Measurements from ENCODE around the gene GNL1.
"Not testable (repeated sequence)": the region's sequence is repeated elsewhere in the genome, so short reads cannot be mapped to it uniquely, and the experiment has no call there.

Gene GNL1

DNA sequence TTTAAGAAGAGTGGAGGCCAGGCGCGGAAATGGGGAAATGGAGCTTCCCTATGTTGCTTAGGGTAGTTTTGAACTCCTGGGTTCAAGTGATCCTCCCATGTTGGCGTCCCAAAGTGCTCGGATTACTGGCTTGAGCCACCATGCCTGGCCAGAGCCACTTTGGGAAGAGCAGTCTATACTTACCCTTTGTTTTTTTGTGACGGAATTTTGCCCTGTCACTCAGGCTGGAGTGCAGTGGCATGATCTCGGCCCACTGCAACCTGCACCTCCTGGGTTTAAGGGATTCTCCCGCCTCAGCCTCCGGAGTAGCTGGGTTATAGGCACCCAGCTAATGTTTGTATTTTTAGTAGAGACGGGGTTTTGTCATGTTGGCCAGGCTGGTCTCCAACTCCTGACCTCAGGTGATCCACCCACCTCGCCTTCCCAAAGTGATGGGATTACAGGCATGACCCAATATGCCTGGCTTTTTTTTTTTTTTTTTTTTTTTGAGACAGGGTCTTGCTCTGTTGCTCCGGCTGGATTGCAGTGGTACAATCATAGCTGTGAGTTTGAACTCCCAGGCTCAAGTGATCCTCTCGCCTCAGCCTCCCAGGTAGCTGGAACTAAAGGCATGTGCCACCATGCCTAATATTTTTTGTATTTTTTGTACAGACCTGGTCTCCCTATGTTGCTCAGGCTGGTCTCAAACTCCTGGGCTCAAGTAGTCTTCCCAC lies 42.8 kb upstream of the GNL1 start:
- H3K9me3 ChIP-seq (ENCODE audit: insufficient read depth, low read length): no peaks in the 10 kb centered on the region
- H3K27me3 ChIP-seq (ENCODE audit: low read length): no peaks in the 10 kb centered on the region
- no peaks in the 10 kb centered on the region for H3K79me2 ChIP-seq (ENCODE audit: insufficient read depth, low read length)
- no peak overlapping the region for H2AFZ ChIP-seq (ENCODE audit: low read depth, low read length, severe bottlenecking)
- H3K9me2 ChIP-seq (replicated peaks; ENCODE audit: insufficient read depth, low read length): no peaks in the 10 kb centered on the region
- H4K20me1 ChIP-seq (ENCODE audit: low read depth, low read length): no peaks in the 10 kb centered on the region
- H3K36me3 ChIP-seq (ENCODE audit: low read length): peaks cover 22% of the 10 kb centered on the region
- no peak overlapping the region for H3K4me3 ChIP-seq (ENCODE audit: insufficient read depth, low read length, poor library complexity, severe bottlenecking)
- H3K9ac ChIP-seq (ENCODE audit: low read length): no peak overlapping the region
- H3F3A ChIP-seq (ENCODE audit: insufficient read depth): peaks cover 38% of the 10 kb centered on the region
- no peak overlapping the region for H3K27ac ChIP-seq (ENCODE audit: low read depth, low read length)
- TF ChIP-seq EZH2phosphoT487 (conservative IDR thresholded peaks at IDR 0.05; ENCODE audit: low read length): no peak
- TF ChIP-seq, protein P1, sequence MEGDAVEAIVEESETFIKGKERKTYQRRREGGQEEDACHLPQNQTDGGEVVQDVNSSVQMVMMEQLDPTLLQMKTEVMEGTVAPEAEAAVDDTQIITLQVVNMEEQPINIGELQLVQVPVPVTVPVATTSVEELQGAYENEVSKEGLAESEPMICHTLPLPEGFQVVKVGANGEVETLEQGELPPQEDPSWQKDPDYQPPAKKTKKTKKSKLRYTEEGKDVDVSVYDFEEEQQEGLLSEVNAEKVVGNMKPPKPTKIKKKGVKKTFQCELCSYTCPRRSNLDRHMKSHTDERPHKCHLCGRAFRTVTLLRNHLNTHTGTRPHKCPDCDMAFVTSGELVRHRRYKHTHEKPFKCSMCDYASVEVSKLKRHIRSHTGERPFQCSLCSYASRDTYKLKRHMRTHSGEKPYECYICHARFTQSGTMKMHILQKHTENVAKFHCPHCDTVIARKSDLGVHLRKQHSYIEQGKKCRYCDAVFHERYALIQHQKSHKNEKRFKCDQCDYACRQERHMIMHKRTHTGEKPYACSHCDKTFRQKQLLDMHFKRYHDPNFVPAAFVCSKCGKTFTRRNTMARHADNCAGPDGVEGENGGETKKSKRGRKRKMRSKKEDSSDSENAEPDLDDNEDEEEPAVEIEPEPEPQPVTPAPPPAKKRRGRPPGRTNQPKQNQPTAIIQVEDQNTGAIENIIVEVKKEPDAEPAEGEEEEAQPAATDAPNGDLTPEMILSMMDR (IDR thresholded peaks at IDR 0.05; ENCODE audit: insufficient read depth, low read length, poor library complexity, severe bottlenecking): no peak
- H3K4me2 ChIP-seq (ENCODE audit: low read depth, low read length, poor library complexity, severe bottlenecking): no peak overlapping the region

DNA sequence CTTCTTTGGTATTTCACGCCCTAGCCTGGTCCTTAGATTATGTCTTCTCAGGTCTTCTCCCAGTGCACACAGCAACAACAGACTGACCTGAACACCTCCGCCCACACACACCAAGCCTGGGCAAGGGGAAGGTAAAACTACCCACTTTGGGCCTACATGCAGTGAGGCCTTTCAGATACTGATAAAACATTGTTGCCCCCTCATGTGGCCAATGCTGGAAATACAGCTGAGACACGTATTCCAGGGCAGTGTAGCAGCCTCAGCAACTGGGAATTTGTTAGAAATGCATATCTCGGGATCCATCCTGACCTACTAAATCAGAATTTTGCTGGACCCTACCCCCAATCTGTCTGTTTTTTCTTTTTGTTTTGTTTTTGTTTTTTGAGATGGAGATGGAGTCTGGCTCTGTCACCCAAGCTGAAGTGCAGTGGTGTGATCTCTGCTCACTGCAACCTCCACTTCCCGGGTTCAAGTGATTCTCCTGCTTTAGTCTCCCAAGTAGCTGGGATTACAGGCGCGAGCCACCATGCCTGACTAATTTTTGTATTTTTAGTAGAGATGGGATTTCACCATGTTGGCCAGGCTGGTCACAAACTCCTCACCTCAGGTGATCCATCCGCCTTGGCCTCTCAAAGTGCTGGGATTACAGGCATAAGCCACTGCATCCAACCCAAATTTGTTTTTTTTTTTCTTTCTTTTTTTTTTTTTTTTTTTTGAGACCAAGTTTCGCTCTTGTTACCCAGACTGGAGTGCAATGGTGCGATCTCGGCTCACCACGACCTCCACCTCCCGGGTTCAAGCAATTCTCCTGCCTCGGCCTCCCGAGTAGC lies 41.2 kb upstream of the GNL1 start:
- not testable (repeated sequence) for H3K27ac ChIP-seq (ENCODE audit: low read depth, low read length); H3K9me3 ChIP-seq (ENCODE audit: insufficient read depth, low read length); H2AFZ ChIP-seq (ENCODE audit: low read depth, low read length, severe bottlenecking); H4K20me1 ChIP-seq (ENCODE audit: low read depth, low read length); H3K79me2 ChIP-seq (ENCODE audit: insufficient read depth, low read length); H3K9me2 ChIP-seq (replicated peaks; ENCODE audit: insufficient read depth, low read length); H3K4me2 ChIP-seq (ENCODE audit: low read depth, low read length, poor library complexity, severe bottlenecking); H3K4me3 ChIP-seq (ENCODE audit: insufficient read depth, low read length, poor library complexity, severe bottlenecking); H3K27me3 ChIP-seq (ENCODE audit: low read length); H3K9ac ChIP-seq (ENCODE audit: low read length)
- H3K36me3 ChIP-seq (ENCODE audit: low read length): peaks cover 12% of the 10 kb centered on the region; the same call in 1 of the 2 replicates
- peaks cover 43% of the 10 kb centered on the region for H3F3A ChIP-seq (ENCODE audit: insufficient read depth)
- TF ChIP-seq, protein P1 (IDR thresholded peaks at IDR 0.05; ENCODE audit: insufficient read depth, low read length, poor library complexity, severe bottlenecking): peak; percentile 89

DNA sequence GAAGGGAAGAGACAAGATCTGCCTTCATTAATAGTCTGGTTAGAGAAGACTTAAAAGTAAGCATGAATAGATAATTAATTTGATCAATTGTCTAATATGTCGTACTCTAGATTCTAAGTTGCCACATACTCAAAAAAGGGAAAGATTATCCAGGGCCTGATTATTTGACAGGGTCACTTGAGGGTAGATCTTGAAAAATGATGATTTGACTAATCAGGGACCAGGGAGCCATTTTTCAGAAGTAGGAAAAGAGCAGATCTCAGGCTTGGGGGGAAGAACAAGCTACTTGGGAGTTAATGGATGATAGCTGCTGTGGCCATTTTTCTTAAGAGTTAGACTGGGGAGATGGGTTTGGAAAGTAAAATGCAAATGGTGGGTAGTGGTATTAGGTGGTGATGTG lies 36.0 kb upstream of the GNL1 start:
- Histone ChIP-seq H4K20me1 (ENCODE audit: low read depth, low read length) (no peaks in the 10 kb centered on the region; the same call in 1 of the 2 replicates), H3K9ac (ENCODE audit: low read length) (no peak overlapping the region), H3K79me2 (ENCODE audit: insufficient read depth, low read length) (0 out of 2 replicates have a peak, but pooled peaks cover 9% of the 10 kb centered on the region), H3F3A (ENCODE audit: insufficient read depth) (peaks cover 19% of the 10 kb centered on the region), H3K4me2 (ENCODE audit: low read depth, low read length, poor library complexity, severe bottlenecking) (no peak overlapping the region), H3K4me3 (ENCODE audit: insufficient read depth, low read length, poor library complexity, severe bottlenecking) (no peak overlapping the region), H3K36me3 (ENCODE audit: low read length) (peaks cover 23% of the 10 kb centered on the region), H3K27me3 (ENCODE audit: low read length) (no peaks in the 10 kb centered on the region), H2AFZ (ENCODE audit: low read depth, low read length, severe bottlenecking) (no peak overlapping the region), H3K27ac (ENCODE audit: low read depth, low read length) (no peak overlapping the region), H3K9me2 (replicated peaks; ENCODE audit: insufficient read depth, low read length) (no peaks in the 10 kb centered on the region), H3K9me3 (ENCODE audit: insufficient read depth, low read length) (no peaks in the 10 kb centered on the region)
- TF ChIP-seq EZH2phosphoT487 (conservative IDR thresholded peaks at IDR 0.05; ENCODE audit: low read length): no peak
- TF ChIP-seq, protein P1 (IDR thresholded peaks at IDR 0.05; ENCODE audit: insufficient read depth, low read length, poor library complexity, severe bottlenecking): no peak

Data from SU-DHL-6 (cell line).